Lower lobe of right lung (tissue), 2 donors: ENCODE measurements around the gene TM7SF3. TPM values are rescaled to one million over a fixed set of nuclear protein-coding genes. Genes with fewer than 3 reads are reported as not detected.
A peak's percentile ranks its signal among the peaks of the same experiment; 100 is the strongest.

ENCODE experiments used
- ATAC-seq, 2 donors: fragments of 200-7000 bp; cut with Tn5 transposase; one replicate each; pipeline ENCODE4 v1.9.1; 2020 to 2022; ENCODE audit warnings: mild to moderate bottlenecking in 2 of 2, moderate library complexity in 2 of 2
- DNase-seq: peaks from one replicate; pipeline ENCODE4 v3.0.0-alpha.2; 2020
- H3K27ac ChIP-seq: fragments of 200-600 bp; one replicate; pipeline ENCODE4 v1.8.0; 2022
- H3K27me3 ChIP-seq: fragments of 200-600 bp; one replicate; pipeline ENCODE4 v1.8.0; 2022; ENCODE audit warnings: low read depth
- H3K36me3 ChIP-seq: fragments of 200-600 bp; one replicate; pipeline ENCODE4 v1.8.0; 2022; ENCODE audit warnings: mild to moderate bottlenecking
- H3K4me1 ChIP-seq: fragments of 200-600 bp; one replicate; pipeline ENCODE4 v1.8.0; 2022
- H3K4me3 ChIP-seq: fragments of 200-600 bp; one replicate; pipeline ENCODE4 v1.8.0; 2022; ENCODE audit warnings: mild to moderate bottlenecking
- H3K9me3 ChIP-seq: fragments of 200-600 bp; one replicate; pipeline ENCODE4 v1.8.0; 2022
- CTCF ChIP-seq: fragments of 200-600 bp; IDR thresholded peaks from one replicate; pipeline ENCODE4 v1.8.0; 2022; ENCODE audit warnings: antibody characterized with exemption, mild to moderate bottlenecking
- intact Hi-C: fragments of 100-400 bp; cut with DNase I; formaldehyde crosslinking; loops from one replicate; pipeline ENCODE4 v1.11.0; 2022
- total RNA-seq: library from RNA; stranded (reverse); fragmentation: NEBNext Ultra II Directional; extraction: Animal tissue kit (Norgen Biotek cat#: 25700); gene quantifications from one replicate; pipeline ENCODE4 v1.2.1, GENCODE V29; 2021
- donor health status: DM: no; HTN: yes; CAD: no; lungs with severe emphysema.

Gene TM7SF3
- total RNA-seq, 1 donor from 2014 or later = 70.9 TPM

DNA sequence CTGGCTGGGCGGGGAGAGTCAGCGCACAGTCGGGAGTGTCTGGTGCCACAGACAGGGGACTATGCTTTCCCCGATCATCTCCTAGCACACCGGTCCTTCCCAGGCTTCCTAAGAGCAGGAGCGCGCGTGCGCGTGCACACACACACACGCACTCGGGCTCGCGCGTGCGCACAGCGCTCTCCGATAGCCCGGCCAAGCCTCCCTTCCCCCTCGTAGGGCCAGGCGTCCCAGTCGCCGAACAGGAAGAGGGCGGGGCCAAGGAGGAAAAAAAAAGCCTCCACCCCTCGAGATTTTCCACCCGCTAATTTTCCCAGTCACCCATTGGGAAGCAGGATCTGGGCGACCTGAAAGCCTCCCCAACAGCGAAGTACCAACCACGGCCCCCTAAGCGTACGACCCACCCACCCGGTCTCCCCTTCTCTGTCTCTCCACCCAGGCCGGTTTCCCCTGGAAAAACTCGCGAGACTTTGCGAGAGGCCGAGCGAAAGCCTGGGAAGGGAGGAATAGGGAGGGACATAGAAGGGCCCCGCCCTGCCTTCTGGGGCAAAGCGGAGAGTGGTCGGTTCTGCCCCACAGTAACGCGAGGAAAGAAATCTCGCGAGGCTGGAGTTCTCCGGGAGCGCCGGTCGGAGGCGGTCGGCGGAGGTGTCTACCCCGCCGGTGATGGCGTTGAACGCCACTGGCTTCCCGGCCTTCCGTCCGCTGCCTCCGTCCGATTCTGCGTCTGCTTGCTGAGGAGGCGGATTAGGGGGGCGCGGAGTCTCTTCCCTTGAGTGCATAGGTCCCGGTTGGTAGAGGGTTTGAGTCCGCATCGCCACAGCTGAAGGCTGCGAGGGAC lies 76.1 kb downstream of the TM7SF3 start, which contains the start of the genes FGFR1OP2 and INTS13:
FGFR1OP2 (plus strand) TSS at position 608 of the 838 bp plus-strand sequence. CDS start 15,689 bp downstream, outside the sequence.
INTS13 (minus strand) TSS at position 119 of the 838 bp plus-strand sequence. CDS start 1,178 bp downstream, outside the sequence.
- ATAC-seq = peak; percentile 99
- H3K4me3 ChIP-seq = peak within 1 kb of the TSS; percentile 82
- H3K4me1 ChIP-seq = peaks cover 57% of the 10 kb centered on the region
- intact Hi-C loops = loop anchor here (10.0 kb wide), 1 partner anchor 77 kb away; the partner anchor contains the start of gene TM7SF3
- H3K36me3 ChIP-seq = no peaks in the 10 kb centered on the region
- H3K9me3 ChIP-seq = no peaks in the 10 kb centered on the region
- TF ChIP-seq CTCF = no peak
- no peaks in the 10 kb centered on the region for H3K27me3 ChIP-seq
- H3K27ac ChIP-seq = peak within 1 kb of the TSS; percentile 96
- DNase-seq = peak; percentile 99

- intact Hi-C loops = loop anchor here (10.0 kb wide), 1 partner anchor 77 kb away; the partner anchor contains the start of gene TM7SF3
- Histone ChIP-seq H3K27me3 (no peaks in the 10 kb centered on the region), H3K4me1 (peaks cover 50% of the 10 kb centered on the region), H3K36me3 (no peaks in the 10 kb centered on the region), H3K4me3 (peak overlapping the region; percentile 82), H3K9me3 (no peaks in the 10 kb centered on the region), H3K27ac (peak overlapping the region; percentile 96)
- TF ChIP-seq CTCF = no peak
- ATAC-seq (no peak), DNase-seq (no peak)
These were observed 76.7 kb downstream of the TM7SF3 start for GRCh38 chr12:26937443-26937862.

GRCh38 chr12:26936559-26937442 lies 77.4 kb downstream of the TM7SF3 start:
- no peak for ATAC-seq
- Histone ChIP-seq H3K27me3 (no peaks in the 10 kb centered on the region), H3K4me1 (peaks cover 44% of the 10 kb centered on the region), H3K4me3 (peak overlapping the region; percentile 82), H3K27ac (peak overlapping the region; percentile 96), H3K36me3 (no peaks in the 10 kb centered on the region), H3K9me3 (no peaks in the 10 kb centered on the region)
- DNase-seq = no peak
- TF ChIP-seq CTCF = no peak
- intact Hi-C loops = loop anchor here (10.0 kb wide), 1 partner anchor 78 kb away; the partner anchor contains the start of gene TM7SF3

DNA sequence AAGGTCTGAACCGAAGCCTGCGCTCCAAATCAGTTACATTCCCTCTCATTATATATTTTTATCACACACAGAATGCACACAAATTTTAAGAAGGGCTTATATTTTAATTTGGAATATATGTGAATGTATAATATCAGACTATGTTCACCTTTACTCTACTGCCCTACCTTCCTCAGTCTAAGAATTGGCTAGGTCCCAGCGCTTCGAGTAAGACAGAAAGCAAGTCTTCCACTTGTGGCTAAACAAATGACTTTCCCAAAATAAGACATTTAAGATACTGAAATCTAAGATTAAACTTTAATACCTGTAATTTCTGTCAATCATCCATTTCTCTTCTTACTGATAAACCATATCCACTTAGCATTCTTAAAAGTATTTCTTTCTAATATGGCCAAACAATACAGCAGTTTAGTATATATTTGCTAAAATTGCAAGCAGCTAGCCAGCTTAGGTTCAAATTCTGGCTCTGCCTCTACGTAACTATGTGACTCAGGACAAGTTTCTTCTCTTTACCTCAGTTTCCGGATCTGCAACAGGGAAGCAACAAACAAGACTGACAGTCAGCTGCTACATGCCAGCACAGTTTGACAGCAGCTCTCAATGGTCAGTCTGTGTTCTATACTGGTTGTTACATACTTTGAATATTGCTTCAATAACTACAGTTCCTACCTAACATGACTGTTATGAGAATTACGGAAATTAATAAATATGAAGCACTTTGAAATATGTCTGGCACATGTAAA lies 78.4 kb downstream of the TM7SF3 start:
- H3K27me3 ChIP-seq = no peaks in the 10 kb centered on the region
- H3K4me1 ChIP-seq = peaks cover 36% of the 10 kb centered on the region
- no peak for TF ChIP-seq CTCF
- H3K27ac ChIP-seq = no peak overlapping the region
- intact Hi-C loops = loop anchor here (10.0 kb wide), 1 partner anchor 79 kb away; the partner anchor contains the start of gene TM7SF3
- DNase-seq = no peak
- H3K4me3 ChIP-seq = no peak overlapping the region
- no peaks in the 10 kb centered on the region for H3K9me3 ChIP-seq
- ATAC-seq = no peak
- H3K36me3 ChIP-seq = peaks cover 3% of the 10 kb centered on the region
